A549 (cell line): Measurements from ENCODE around the gene CPPED1.

ENCODE experiments used
- EP300 ChIP-seq, 2 experiments: fragments of >200 bp; sonication (Bioruptor Twin); formaldehyde crosslinking; IDR thresholded peaks; 2 replicates in 1 of 2; 3 replicates in 1 of 2; pipeline ENCODE4 v1.6.1; 2016 to 2017
- MYC ChIP-seq: IDR thresholded peaks from 2 replicates; pipeline ENCODE4 v1.6.1; 2012; ENCODE audit warnings: mild to moderate bottlenecking, inconsistent platforms, low read length, improper control_type of control experiment, borderline replicate concordance
- RARB ChIP-seq: fragments of 250-450 bp; sonication (Bioruptor Pico); IDR thresholded peaks from 2 replicates; pipeline ENCODE4 v1.8.0; 2021; ENCODE audit warnings: mild to moderate bottlenecking, moderate library complexity
- TF ChIP-seq, protein P1 (sequence below): IDR thresholded peaks from 2 replicates; pipeline ENCODE4 v1.6.1; 2012

DNA sequence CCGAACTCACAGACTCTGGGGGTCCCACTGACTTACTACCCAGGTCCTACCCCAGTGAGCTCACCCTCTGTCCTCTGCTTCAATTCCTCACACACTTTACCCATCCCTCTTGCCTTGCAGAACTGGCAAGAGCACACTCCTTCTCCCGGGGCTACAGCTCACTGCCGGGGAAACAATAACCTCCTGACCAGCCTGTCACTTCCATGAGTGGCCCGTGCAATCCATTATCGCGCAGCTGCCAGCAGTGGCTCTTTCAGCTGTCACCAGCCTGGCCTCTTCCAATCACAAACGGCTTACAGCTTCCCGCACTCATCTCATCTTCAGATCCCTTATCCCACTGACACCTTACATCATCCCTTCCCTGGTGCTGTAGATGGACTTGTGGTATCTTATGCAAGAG lies 79.5 kb downstream of the CPPED1 start:
- TF ChIP-seq MYC (no peak), RARB (no peak), EP300 (IDR thresholded peaks at IDR 0.05) (no peak)
- TF ChIP-seq, protein P1, sequence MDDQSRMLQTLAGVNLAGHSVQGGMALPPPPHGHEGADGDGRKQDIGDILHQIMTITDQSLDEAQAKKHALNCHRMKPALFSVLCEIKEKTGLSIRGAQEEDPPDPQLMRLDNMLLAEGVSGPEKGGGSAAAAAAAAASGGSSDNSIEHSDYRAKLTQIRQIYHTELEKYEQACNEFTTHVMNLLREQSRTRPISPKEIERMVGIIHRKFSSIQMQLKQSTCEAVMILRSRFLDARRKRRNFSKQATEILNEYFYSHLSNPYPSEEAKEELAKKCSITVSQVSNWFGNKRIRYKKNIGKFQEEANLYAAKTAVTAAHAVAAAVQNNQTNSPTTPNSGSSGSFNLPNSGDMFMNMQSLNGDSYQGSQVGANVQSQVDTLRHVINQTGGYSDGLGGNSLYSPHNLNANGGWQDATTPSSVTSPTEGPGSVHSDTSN = no peak
